HL-60/S4 (cell line): ENCODE data around the gene IRAK2.

Source experiments
- in situ Hi-C: fragments of 300-500 bp; cut with MboI; formaldehyde crosslinking; loops from 2 replicates; pipeline ENCODE4 v1.14.3; 2022; ENCODE audit warnings: low sequenced_read_pairs

Gene IRAK2

GRCh38 chr3:10223676-10224639 lies 59.2 kb downstream of the IRAK2 start:
- in situ Hi-C loops = no loop called here

- in situ Hi-C loops = no loop called here
These were observed 60.3 kb downstream of the IRAK2 start for GRCh38 chr3:10224794-10225665.

GRCh38 chr3:10226293-10226692 lies 61.6 kb downstream of the IRAK2 start:
- in situ Hi-C loops = no loop called here

GRCh38 chr3:10228248-10228950 lies 63.7 kb downstream of the IRAK2 start:
- in situ Hi-C loops = no loop called here

- in situ Hi-C loops = no loop called here
These were observed 64.9 kb downstream of the IRAK2 start for GRCh38 chr3:10229576-10229975.

- in situ Hi-C loops = no loop called here
These were observed 67.4 kb downstream of the IRAK2 start for GRCh38 chr3:10232137-10232536.

GRCh38 chr3:10233988-10234387 lies 69.3 kb downstream of the IRAK2 start:
- in situ Hi-C loops = no loop called here

GRCh38 chr3:10234526-10235230 lies 70.0 kb downstream of the IRAK2 start:
- in situ Hi-C loops = no loop called here

- in situ Hi-C loops = no loop called here
These were observed 70.8 kb downstream of the IRAK2 start for GRCh38 chr3:10235551-10235950.

GRCh38 chr3:10238345-10239183 lies 73.8 kb downstream of the IRAK2 start:
- in situ Hi-C loops = no loop called here

- in situ Hi-C loops = no loop called here
These were observed 76.1 kb downstream of the IRAK2 start for GRCh38 chr3:10240799-10241198.

GRCh38 chr3:10242182-10243065 lies 77.7 kb downstream of the IRAK2 start:
- in situ Hi-C loops = no loop called here

- in situ Hi-C loops = no loop called here
These were observed 79.3 kb downstream of the IRAK2 start for GRCh38 chr3:10244009-10244408.

- in situ Hi-C loops = no loop called here
These were observed 80.5 kb downstream of the IRAK2 start for GRCh38 chr3:10245081-10245712.

GRCh38 chr3:10247679-10248183 lies 83.0 kb downstream of the IRAK2 start:
- in situ Hi-C loops = no loop called here

GRCh38 chr3:10248184-10248983 lies 83.7 kb downstream of the IRAK2 start, which contains the start of gene TATDN2:
Gene TATDN2 (plus strand): TSS chr3:10248459. CDS start chr3:10249201, 742 bp downstream.
- in situ Hi-C loops = no loop called here
